ENCODE results near the gene EIF3F. TPM values are rescaled to one million over a fixed set of nuclear protein-coding genes. Genes with fewer than 3 reads are reported as not detected.

The EIF3F gene
- total and polyA plus RNA-seq, 2 donors (not counting 3 experiments of a cell fraction or from before 2014, with no cell fraction given) = 411 to 436 TPM

DNA sequence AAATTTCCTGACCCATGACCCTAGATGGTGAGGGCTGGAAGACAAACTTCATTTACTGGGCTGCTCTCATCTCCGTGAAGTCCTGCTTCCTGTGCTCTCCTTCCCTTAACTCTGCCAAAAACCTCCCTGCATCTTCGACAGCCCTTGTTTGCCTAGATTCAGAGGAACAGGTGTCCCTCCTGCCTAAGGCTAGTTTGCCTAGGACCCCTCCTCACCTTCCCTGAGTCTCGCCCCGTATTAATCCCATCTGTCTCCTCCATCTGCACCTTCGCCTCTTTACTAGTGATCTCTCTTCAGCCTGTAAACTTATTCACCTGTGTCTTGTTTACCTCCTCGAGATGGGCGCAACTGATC, 33.1 kb downstream of the EIF3F start:
- no peaks in the 10 kb centered on the region for H3K9me3 ChIP-seq (replicated peaks; ENCODE audit: control insufficient read depth, insufficient read depth, low read length)
- DNase-seq (ENCODE audit: low read depth, low spot score) (no peak), FAIRE-seq (no peak)
- dilution Hi-C loops (cut with MboI; ENCODE audit: extremely low pct_ligation_motif_present, low sequenced_read_pairs) = no loop called here
- peaks cover 35 to 44% of the 10 kb centered on the region in 2 experiments for H3K27me3 ChIP-seq (ENCODE audit: control insufficient read depth in 2 of 2, insufficient read depth in 2 of 2, low read length in 2 of 2)
- ChIA-PET POLR2A (no interaction called here), CTCF (interaction anchor here (1.2 to 2.5 kb wide), 5 partner anchors 14 to 79 kb away, joined by 7 to 20 read pairs (median 8); no protein-coding TSS in a partner anchor)
- H3K4me2 ChIP-seq (ENCODE audit: insufficient read depth, low read length) = peak overlapping the region; percentile 28
- H3K9ac ChIP-seq (replicated peaks; ENCODE audit: extremely low read depth, insufficient read depth, low read length) = no peak overlapping the region
- H3K36me3 ChIP-seq (ENCODE audit: control insufficient read depth in 2 of 2, extremely low read depth in 1 of 2, insufficient read depth in 2 of 2, low read length in 2 of 2) = no peaks in the 10 kb centered on the region
- TF ChIP-seq EZH2 (IDR thresholded peaks at IDR 0.05; ENCODE audit: borderline replicate concordance, low read depth, low read length, severe bottlenecking) (peak; percentile 56), GATA2 (IDR thresholded peaks at IDR 0.05; ENCODE audit: insufficient read depth, insufficient read length, low read depth, low read length) (no peak)
- intact Hi-C loops (cut with micrococcal nuclease) = no loop called here
- no peaks in the 10 kb centered on the region for H4K20me1 ChIP-seq (replicated peaks; ENCODE audit: control insufficient read depth, extremely low read depth, insufficient read depth, low read length)
- no peak overlapping the region for H2AFZ ChIP-seq (ENCODE audit: low read depth, low read length)
- H3K9me1 ChIP-seq (replicated peaks; ENCODE audit: control insufficient read depth, extremely low read depth, insufficient read depth, low read length) = no peaks in the 10 kb centered on the region
- no peaks in the 10 kb centered on the region for H3K79me2 ChIP-seq (ENCODE audit: control insufficient read depth, insufficient read depth, low read length)
- BruUV-seq (replicated peaks) = no TSS peak
- H3K4me1 ChIP-seq (ENCODE audit: control insufficient read depth, extremely low read depth, insufficient read depth, low read length) = peaks cover 5% of the 10 kb centered on the region
- no peak overlapping the region for H3K4me3 ChIP-seq (replicated peaks in 1 of 3; ENCODE audit: insufficient read depth in 1 of 3, low read depth in 1 of 3, low read length in 3 of 3)
- H3K27ac ChIP-seq (ENCODE audit: insufficient read depth, low read depth, low read length) = no peak overlapping the region

DNA sequence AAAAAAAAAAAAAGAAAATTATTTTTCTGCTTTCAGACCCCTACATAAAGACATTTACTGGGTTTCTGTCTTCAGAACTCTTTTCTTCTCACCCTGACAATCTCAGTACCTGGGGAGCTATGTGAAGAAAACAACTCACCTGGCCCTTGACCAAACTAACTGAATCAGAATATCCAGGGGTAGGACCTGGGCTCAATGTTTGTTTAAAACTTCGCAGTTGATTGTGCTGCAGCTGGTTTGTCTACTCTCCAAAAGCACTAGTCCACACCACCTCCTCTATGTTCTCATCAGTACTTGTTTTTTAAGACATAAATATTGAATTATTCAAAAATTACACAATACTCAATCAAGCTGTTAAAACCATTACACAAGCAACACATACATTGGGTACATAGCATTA, 34.8 kb downstream of the EIF3F start:
- intact Hi-C loops (cut with micrococcal nuclease) = no loop called here

More for the DNA sequence above, 34.8 kb downstream of the EIF3F start:
- H3K4me2 ChIP-seq (ENCODE audit: insufficient read depth, low read length) = no peak overlapping the region
- no peaks in the 10 kb centered on the region for H3K9me1 ChIP-seq (replicated peaks; ENCODE audit: control insufficient read depth, extremely low read depth, insufficient read depth, low read length)
- BruUV-seq (replicated peaks) = no TSS peak
- H3K9ac ChIP-seq (replicated peaks; ENCODE audit: extremely low read depth, insufficient read depth, low read length) = no peak overlapping the region
- peaks cover 5% of the 10 kb centered on the region for H3K4me1 ChIP-seq (ENCODE audit: control insufficient read depth, extremely low read depth, insufficient read depth, low read length)
- FAIRE-seq = no peak
- H3K9me3 ChIP-seq (replicated peaks; ENCODE audit: control insufficient read depth, insufficient read depth, low read length) = no peaks in the 10 kb centered on the region
- TF ChIP-seq JUN (IDR thresholded peaks at IDR 0.05; ENCODE audit: borderline replicate concordance, insufficient read depth, insufficient read length, low read depth) = no peak
- TF ChIP-seq GATA2 (IDR thresholded peaks at IDR 0.05; ENCODE audit: insufficient read depth, insufficient read length, low read depth, low read length) = no peak
- TF ChIP-seq MYC (IDR thresholded peaks at IDR 0.05; ENCODE audit: low read depth, low read length) = no peak
- TF ChIP-seq, protein P1, sequence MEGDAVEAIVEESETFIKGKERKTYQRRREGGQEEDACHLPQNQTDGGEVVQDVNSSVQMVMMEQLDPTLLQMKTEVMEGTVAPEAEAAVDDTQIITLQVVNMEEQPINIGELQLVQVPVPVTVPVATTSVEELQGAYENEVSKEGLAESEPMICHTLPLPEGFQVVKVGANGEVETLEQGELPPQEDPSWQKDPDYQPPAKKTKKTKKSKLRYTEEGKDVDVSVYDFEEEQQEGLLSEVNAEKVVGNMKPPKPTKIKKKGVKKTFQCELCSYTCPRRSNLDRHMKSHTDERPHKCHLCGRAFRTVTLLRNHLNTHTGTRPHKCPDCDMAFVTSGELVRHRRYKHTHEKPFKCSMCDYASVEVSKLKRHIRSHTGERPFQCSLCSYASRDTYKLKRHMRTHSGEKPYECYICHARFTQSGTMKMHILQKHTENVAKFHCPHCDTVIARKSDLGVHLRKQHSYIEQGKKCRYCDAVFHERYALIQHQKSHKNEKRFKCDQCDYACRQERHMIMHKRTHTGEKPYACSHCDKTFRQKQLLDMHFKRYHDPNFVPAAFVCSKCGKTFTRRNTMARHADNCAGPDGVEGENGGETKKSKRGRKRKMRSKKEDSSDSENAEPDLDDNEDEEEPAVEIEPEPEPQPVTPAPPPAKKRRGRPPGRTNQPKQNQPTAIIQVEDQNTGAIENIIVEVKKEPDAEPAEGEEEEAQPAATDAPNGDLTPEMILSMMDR (IDR thresholded peaks at IDR 0.05; ENCODE audit: extremely low read depth in 1 of 2, insufficient read depth in 1 of 2, low read depth in 1 of 2, low read length in 2 of 2) = no peak
- no peak for TF ChIP-seq POLR2A (IDR thresholded peaks at IDR 0.05; ENCODE audit: low read depth, low read length)
- no peak for TF ChIP-seq POLR2AphosphoS5 (IDR thresholded peaks at IDR 0.05; ENCODE audit: insufficient read depth, low read depth, low read length)
- TF ChIP-seq, protein P2, sequence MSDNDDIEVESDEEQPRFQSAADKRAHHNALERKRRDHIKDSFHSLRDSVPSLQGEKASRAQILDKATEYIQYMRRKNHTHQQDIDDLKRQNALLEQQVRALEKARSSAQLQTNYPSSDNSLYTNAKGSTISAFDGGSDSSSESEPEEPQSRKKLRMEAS (IDR thresholded peaks at IDR 0.05; ENCODE audit: insufficient read depth, insufficient read length) = no peak
- TF ChIP-seq FOS (IDR thresholded peaks at IDR 0.05; ENCODE audit: borderline replicate concordance, insufficient read depth, low read length) = no peak
- no peak for TF ChIP-seq EZH2 (IDR thresholded peaks at IDR 0.05; ENCODE audit: borderline replicate concordance, low read depth, low read length, severe bottlenecking)
- peaks cover 27 to 45% of the 10 kb centered on the region in 2 experiments for H3K27me3 ChIP-seq (ENCODE audit: control insufficient read depth in 2 of 2, insufficient read depth in 2 of 2, low read length in 2 of 2)
- POLR2A ChIA-PET = no interaction called here
- H4K20me1 ChIP-seq (replicated peaks; ENCODE audit: control insufficient read depth, extremely low read depth, insufficient read depth, low read length) = no peaks in the 10 kb centered on the region
- no peaks in the 10 kb centered on the region for H3K36me3 ChIP-seq (ENCODE audit: control insufficient read depth in 2 of 2, extremely low read depth in 1 of 2, insufficient read depth in 2 of 2, low read length in 2 of 2)
- DNase-seq (ENCODE audit: low read depth, low spot score) = no peak
- no peaks in the 10 kb centered on the region for H3K79me2 ChIP-seq (ENCODE audit: control insufficient read depth, insufficient read depth, low read length)
- no peak overlapping the region for H3K27ac ChIP-seq (ENCODE audit: insufficient read depth, low read depth, low read length)
- CTCF ChIA-PET = interaction anchor here (0.6 to 2.5 kb wide), 13 partner anchors 11 to 77 kb away, joined by 3 to 20 read pairs (median 5); partner anchors contain the start of gene EIF3F
- no peak overlapping the region for H2AFZ ChIP-seq (ENCODE audit: low read depth, low read length)
- dilution Hi-C loops (cut with MboI; ENCODE audit: extremely low pct_ligation_motif_present, low sequenced_read_pairs) = no loop called here
- H3K4me3 ChIP-seq (replicated peaks in 1 of 3; ENCODE audit: insufficient read depth in 1 of 3, low read depth in 1 of 3, low read length in 3 of 3) = no peak overlapping the region
